ENCODE measurements around the gene OR12D2. TPM values are rescaled to one million over a fixed set of nuclear protein-coding genes. Genes with fewer than 3 reads are reported as not detected.
A peak's percentile ranks its signal among the peaks of the same experiment; 100 is the strongest.

The OR12D2 gene
- total RNA-seq, 2 donors from 2014 or later, result not detected

DNA sequence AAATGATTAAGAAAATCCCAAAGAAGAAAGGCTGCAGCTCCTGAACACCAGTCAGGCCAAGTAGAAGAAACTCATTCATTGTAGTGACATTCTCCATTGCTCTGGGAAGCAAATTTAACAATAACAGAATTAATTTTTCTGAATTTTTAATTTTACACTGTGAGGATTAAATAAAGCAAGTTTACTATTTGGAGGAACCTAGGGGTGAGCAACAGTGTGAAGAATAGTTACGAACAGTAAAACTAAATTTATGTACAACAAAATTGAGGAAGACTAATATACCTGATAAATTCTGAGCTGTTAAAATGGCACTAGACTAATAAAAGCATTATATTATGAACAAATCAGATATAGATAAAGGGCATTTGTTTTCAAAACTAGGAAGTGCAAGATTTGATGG, 20.2 kb upstream of the OR12D2 start, which contains the start of gene OR12D3:
Gene OR12D3 (minus strand): TSS at position 101 of the 400 bp plus-strand sequence. CDS start 4 bp downstream, at position 97.
- no peak for ATAC-seq
- 89 to 96% methylated on average over 1 of the region's 1 CpG for WGBS, 2 donors

DNA sequence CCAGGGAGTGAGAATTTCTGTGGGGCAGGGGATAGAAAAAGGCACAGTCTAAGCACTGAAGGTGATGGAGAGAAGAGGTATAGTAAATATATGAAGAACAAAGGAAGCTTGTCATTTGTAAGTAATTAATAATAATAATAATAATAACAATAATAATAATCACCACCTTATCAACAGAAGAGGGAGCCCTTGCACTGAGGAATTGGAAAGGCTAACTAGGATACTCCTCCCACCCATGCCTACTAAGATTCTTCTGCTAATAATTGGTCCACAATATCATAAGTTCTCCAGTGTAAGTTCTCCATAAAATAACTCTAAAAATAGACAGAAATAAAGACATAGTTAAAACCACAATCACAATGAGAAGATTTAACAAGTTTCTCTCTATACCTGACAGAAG, 19.4 kb upstream of the OR12D2 start:
- Histone ChIP-seq H3K27ac (no peak overlapping the region), H3K4me3 (no peak overlapping the region), H3K4me1 (no peaks in the 10 kb centered on the region), H3K27me3 (no peaks in the 10 kb centered on the region), H3K9me3 (no peaks in the 10 kb centered on the region), H3K36me3 (replicated peaks in 1 of 2; ENCODE audit: insufficient read depth in 1 of 2, low read depth in 2 of 2) (no peaks in the 10 kb centered on the region)
- TF ChIP-seq, protein P1, sequence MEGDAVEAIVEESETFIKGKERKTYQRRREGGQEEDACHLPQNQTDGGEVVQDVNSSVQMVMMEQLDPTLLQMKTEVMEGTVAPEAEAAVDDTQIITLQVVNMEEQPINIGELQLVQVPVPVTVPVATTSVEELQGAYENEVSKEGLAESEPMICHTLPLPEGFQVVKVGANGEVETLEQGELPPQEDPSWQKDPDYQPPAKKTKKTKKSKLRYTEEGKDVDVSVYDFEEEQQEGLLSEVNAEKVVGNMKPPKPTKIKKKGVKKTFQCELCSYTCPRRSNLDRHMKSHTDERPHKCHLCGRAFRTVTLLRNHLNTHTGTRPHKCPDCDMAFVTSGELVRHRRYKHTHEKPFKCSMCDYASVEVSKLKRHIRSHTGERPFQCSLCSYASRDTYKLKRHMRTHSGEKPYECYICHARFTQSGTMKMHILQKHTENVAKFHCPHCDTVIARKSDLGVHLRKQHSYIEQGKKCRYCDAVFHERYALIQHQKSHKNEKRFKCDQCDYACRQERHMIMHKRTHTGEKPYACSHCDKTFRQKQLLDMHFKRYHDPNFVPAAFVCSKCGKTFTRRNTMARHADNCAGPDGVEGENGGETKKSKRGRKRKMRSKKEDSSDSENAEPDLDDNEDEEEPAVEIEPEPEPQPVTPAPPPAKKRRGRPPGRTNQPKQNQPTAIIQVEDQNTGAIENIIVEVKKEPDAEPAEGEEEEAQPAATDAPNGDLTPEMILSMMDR (IDR thresholded peaks at IDR 0.05), result peak in 4 of 7 experiments; percentile 4 to 43 (median 31)
- no peak for TF ChIP-seq POLR2A (IDR thresholded peaks at IDR 0.05)
- intact Hi-C loops (cut with DNase I), result no loop called here
- ATAC-seq (no peak), DNase-seq (no peak)

More for the DNA sequence above, 20.2 kb upstream of the OR12D2 start, which contains the start of gene OR12D3:
- Histone ChIP-seq H3K4me3 (no peak within 1 kb of the TSS), H3K9me3 (no peaks in the 10 kb centered on the region), H3K4me1 (no peaks in the 10 kb centered on the region), H3K27ac (no peak within 1 kb of the TSS), H3K36me3 (replicated peaks in 1 of 2; ENCODE audit: insufficient read depth in 1 of 2, low read depth in 2 of 2) (no peaks in the 10 kb centered on the region), H3K27me3 (no peaks in the 10 kb centered on the region)
- no peak for DNase-seq
- intact Hi-C loops (cut with DNase I), result no loop called here
- TF ChIP-seq, protein P1 (IDR thresholded peaks at IDR 0.05), result no peak
- TF ChIP-seq POLR2A (IDR thresholded peaks at IDR 0.05), result no peak

DNA sequence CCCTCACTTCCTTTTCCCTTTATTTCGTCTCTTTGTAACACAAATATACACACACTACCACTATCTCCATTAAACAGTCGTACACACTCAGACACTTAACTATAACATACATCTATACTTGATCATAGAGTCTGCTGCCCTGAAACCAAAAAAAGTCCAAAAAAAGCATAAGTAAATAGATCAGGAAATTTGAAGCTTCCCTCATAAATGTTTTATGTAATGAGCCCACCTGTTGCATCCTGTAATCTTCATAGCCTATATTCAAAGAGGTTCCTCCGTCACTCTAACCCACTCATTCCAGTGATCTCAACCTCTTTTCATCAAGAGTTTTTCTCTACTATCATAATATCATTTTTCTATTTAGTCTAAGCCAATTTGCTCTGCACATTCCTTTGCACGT, 6.9 kb upstream of the OR12D2 start:
- intact Hi-C loops (cut with DNase I), result no loop called here
- Histone ChIP-seq H3K27me3 (no peaks in the 10 kb centered on the region), H3K9me3 (no peaks in the 10 kb centered on the region), H3K4me3 (no peak overlapping the region), H3K27ac (no peak overlapping the region), H3K36me3 (replicated peaks in 1 of 2; ENCODE audit: insufficient read depth in 1 of 2, low read depth in 2 of 2) (no peaks in the 10 kb centered on the region), H3K4me1 (no peaks in the 10 kb centered on the region)
- TF ChIP-seq POLR2A (IDR thresholded peaks at IDR 0.05), result no peak
- TF ChIP-seq, protein P1 (IDR thresholded peaks at IDR 0.05), result no peak
- 38 to 43% methylated on average over 4 of the region's 4 CpGs for WGBS, 2 donors
- DNase-seq, result no peak
- no peak for ATAC-seq

DNA sequence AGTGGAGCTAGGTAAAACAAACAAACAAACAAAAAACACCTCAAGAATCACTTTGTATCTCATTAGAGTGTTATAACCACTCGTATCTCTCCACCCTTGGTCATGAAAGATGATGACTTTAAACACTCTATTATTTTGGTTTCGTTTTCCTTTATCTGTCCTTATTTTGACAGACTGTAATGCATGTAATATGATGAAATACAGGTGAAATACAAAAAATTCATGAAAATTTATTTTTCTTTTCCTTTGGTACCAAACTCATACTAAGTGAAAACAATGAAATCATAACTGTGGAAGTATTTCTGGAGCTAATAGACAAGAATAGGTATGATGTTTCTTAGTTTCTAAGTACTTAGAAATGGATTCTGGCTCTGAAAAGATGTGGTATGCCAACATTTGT, 4.1 kb downstream of the OR12D2 start:
- no peak overlapping the region for H3K4me3 ChIP-seq
- H3K36me3 ChIP-seq (replicated peaks in 1 of 2; ENCODE audit: insufficient read depth in 1 of 2, low read depth in 2 of 2), result no peaks in the 10 kb centered on the region
- no peak for ATAC-seq
- no peaks in the 10 kb centered on the region for H3K4me1 ChIP-seq
- no peak overlapping the region for H3K27ac ChIP-seq
- no peak for TF ChIP-seq POLR2A (IDR thresholded peaks at IDR 0.05)
- TF ChIP-seq, protein P1 (IDR thresholded peaks at IDR 0.05), result no peak
- intact Hi-C loops (cut with DNase I), result no loop called here
- no peaks in the 10 kb centered on the region for H3K27me3 ChIP-seq
- 54 to 64% methylated on average over 2 of the region's 2 CpGs for WGBS, 2 donors
- no peaks in the 10 kb centered on the region for H3K9me3 ChIP-seq
- DNase-seq, result no peak

DNA sequence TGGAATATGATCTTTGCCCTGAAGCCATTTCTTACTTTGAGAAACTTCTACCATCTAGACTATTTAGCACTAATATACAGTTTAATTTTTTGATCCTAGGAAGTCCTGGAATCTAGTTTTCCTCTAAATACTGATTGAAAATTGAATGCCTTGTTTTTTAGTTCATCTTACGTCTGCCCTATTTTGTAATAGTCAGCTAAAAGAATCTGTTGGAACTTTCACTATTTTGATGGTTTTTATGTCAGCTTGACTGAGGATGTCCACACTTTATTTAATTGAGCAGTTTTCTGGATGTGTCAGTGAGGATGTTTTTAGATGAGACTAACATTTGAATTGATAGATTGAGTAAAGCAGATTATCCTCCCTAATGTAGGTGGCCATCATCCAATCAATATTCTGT, 8.4 kb downstream of the OR12D2 start:
- H3K4me1 ChIP-seq, result no peaks in the 10 kb centered on the region
- 26 to 85% methylated on average over 1 of the region's 1 CpG for WGBS, 2 donors
- no peaks in the 10 kb centered on the region for H3K27me3 ChIP-seq
- DNase-seq (no peak), ATAC-seq (no peak)
- H3K9me3 ChIP-seq, result no peaks in the 10 kb centered on the region
- TF ChIP-seq, protein P1 (IDR thresholded peaks at IDR 0.05), result no peak
- no peak for TF ChIP-seq POLR2A (IDR thresholded peaks at IDR 0.05)
- intact Hi-C loops (cut with DNase I), result no loop called here
- H3K27ac ChIP-seq, result no peak overlapping the region
- no peaks in the 10 kb centered on the region for H3K36me3 ChIP-seq (replicated peaks in 1 of 2; ENCODE audit: insufficient read depth in 1 of 2, low read depth in 2 of 2)
- H3K4me3 ChIP-seq, result no peak overlapping the region

Data from body of pancreas (tissue), 4 donors.